H1 (cell line): Measurements from ENCODE around the gene PSME2. TPM values are rescaled to one million over a fixed set of nuclear protein-coding genes. Genes with fewer than 3 reads are reported as not detected.

ENCODE experiments used
- CTCF ChIA-PET: fragments of 300-600 bp; sonication (Branson Sonifier 250); formaldehyde crosslinking; loops from one replicate; lab custom pipeline; 2021; ENCODE audit not compliant: partially characterized antibody; lab: Charles Lee
- POLR2A ChIA-PET: fragments of 300-600 bp; sonication (Branson Sonifier 250); formaldehyde crosslinking; loops from one replicate; lab custom pipeline; 2021; ENCODE audit warnings: inconsistent platforms; ENCODE audit not compliant: partially characterized antibody; lab: Charles Lee
- DNase-seq, 2 experiments: peaks; one replicate each; pipeline versions ENCODE4 v3.0.0 to v3.0.0-alpha.2; 2010 to 2022; ENCODE audit warnings: low spot score in 2 of 2, low read depth in 1 of 2, mixed read lengths in 1 of 2
- FAIRE-seq: peaks from 2 replicates; lab custom pipeline; 2011; peaks lifted over from hg19 to GRCh38; lab: Jason Lieb, UNC
- H2AFZ ChIP-seq: 2 replicates; pipeline ENCODE4 v1.8.1; 2012; ENCODE audit warnings: low read length, inconsistent platforms
- H2AK5ac ChIP-seq: 2 replicates; pipeline ENCODE4 v1.6.1; 2013; ENCODE audit warnings: low read depth, low read length
- H2BK120ac ChIP-seq: replicated peaks from 2 replicates; pipeline ENCODE3; 2013; ENCODE audit warnings: low read depth, low read length, inconsistent platforms
- H2BK12ac ChIP-seq: 2 replicates; pipeline ENCODE4 v1.6.1; 2013; ENCODE audit warnings: low read depth, low read length
- H2BK15ac ChIP-seq: 2 replicates; pipeline ENCODE4 v1.6.1; 2013; ENCODE audit warnings: low read length
- H2BK20ac ChIP-seq: 2 replicates; pipeline ENCODE4 v1.6.1; 2013; ENCODE audit warnings: low read length
- H2BK5ac ChIP-seq: 2 replicates; pipeline ENCODE4 v1.6.1; 2013; ENCODE audit warnings: low read depth, low read length
- H3K14ac ChIP-seq: 2 replicates; pipeline ENCODE4 v1.6.1; 2013; ENCODE audit warnings: inconsistent platforms; ENCODE audit not compliant: insufficient read length
- H3K18ac ChIP-seq: 2 replicates; pipeline ENCODE4 v1.6.1; 2013; ENCODE audit warnings: low read length; ENCODE audit errors: extremely low read depth
- H3K23ac ChIP-seq: 2 replicates; pipeline ENCODE4 v1.6.1; 2013; ENCODE audit warnings: inconsistent platforms; ENCODE audit not compliant: insufficient read length
- H3K23me2 ChIP-seq: 2 replicates; pipeline ENCODE4 v1.6.1; 2013; ENCODE audit warnings: low read depth, low read length
- H3K27ac ChIP-seq: 2 replicates; pipeline ENCODE4 v1.6.1; 2011; ENCODE audit warnings: low read depth, low read length, inconsistent platforms
- H3K27me3 ChIP-seq, 4 experiments: replicated peaks in 1 of 4; 1 replicate in 1 of 4; 2 replicates in 3 of 4; pipeline versions ENCODE4 v1.6.1 to v1.8.1; 2011 to 2013; ENCODE audit warnings: low read length in 3 of 4, mild to moderate bottlenecking in 3 of 4, inconsistent platforms in 2 of 4, mixed read lengths in 2 of 4, moderate library complexity in 1 of 4; ENCODE audit not compliant: control insufficient read depth in 3 of 4, insufficient read depth in 3 of 4; ENCODE audit errors: extremely low read depth in 1 of 4
- H3K36me3 ChIP-seq, 4 experiments: 2 replicates each; pipeline versions ENCODE4 v1.6.1 to v1.8.1; 2011 to 2013; ENCODE audit warnings: mild to moderate bottlenecking in 4 of 4, low read length in 3 of 4, moderate library complexity in 2 of 4, control low read depth in 1 of 4, inconsistent platforms in 1 of 4; ENCODE audit not compliant: insufficient read depth in 4 of 4, control insufficient read depth in 2 of 4
- H3K4ac ChIP-seq: replicated peaks from 2 replicates; pipeline ENCODE3; 2013; ENCODE audit warnings: low read length, low read depth, mixed read lengths, inconsistent platforms; ENCODE audit not compliant: insufficient read length
- H3K4me1 ChIP-seq, 4 experiments: replicated peaks in 1 of 4; 1 replicate in 1 of 4; 2 replicates in 3 of 4; pipeline versions ENCODE4 v1.6.1 to v1.8.1; 2011 to 2013; ENCODE audit warnings: low read length in 3 of 4, inconsistent platforms in 2 of 4, mixed read lengths in 1 of 4; ENCODE audit not compliant: insufficient read depth in 4 of 4, control insufficient read depth in 3 of 4
- H3K4me2 ChIP-seq, 2 experiments: 2 replicates each; pipeline versions ENCODE4 v1.6.1 to v1.8.1; 2011 to 2013; ENCODE audit warnings: low read depth in 2 of 2, low read length in 2 of 2, control low read depth in 1 of 2, inconsistent platforms in 1 of 2, mild to moderate bottlenecking in 1 of 2; ENCODE audit not compliant: insufficient read depth in 1 of 2
- H3K4me3 ChIP-seq, 4 experiments: fragments of 200-600, 300-600 bp in 1 of 4; sonication (generic), shearing (Covaris generic), sonication (Bioruptor Twin) in 1 of 4; 2 replicates each; pipeline versions ENCODE4 v1.5.1 to v1.8.1; 2011 to 2016; ENCODE audit warnings: low read length in 4 of 4, low read depth in 3 of 4, control low read depth in 2 of 4, inconsistent platforms in 2 of 4, mild to moderate bottlenecking in 2 of 4, mixed read lengths in 1 of 4, moderate library complexity in 1 of 4; ENCODE audit not compliant: insufficient read depth in 2 of 4; ENCODE audit errors: extremely low read depth in 1 of 4
- H3K56ac ChIP-seq: replicated peaks from 2 replicates; pipeline ENCODE3; 2013; ENCODE audit warnings: low read depth, mild to moderate bottlenecking, mixed read lengths, low read length, inconsistent platforms; ENCODE audit not compliant: insufficient read length
- H3K79me1 ChIP-seq: 2 replicates; pipeline ENCODE4 v1.6.1; 2013; ENCODE audit warnings: low read depth, low read length, control low read depth
- H3K79me2 ChIP-seq, 2 experiments: 2 replicates each; pipeline versions ENCODE4 v1.6.1 to v1.8.1; 2012 to 2013; ENCODE audit warnings: low read length in 2 of 2, mild to moderate bottlenecking in 2 of 2, inconsistent platforms in 1 of 2; ENCODE audit not compliant: insufficient read depth in 2 of 2, control insufficient read depth in 1 of 2
- H3K9ac ChIP-seq, 4 experiments: replicated peaks in 1 of 4; 1 replicate in 1 of 4; 2 replicates in 3 of 4; pipeline versions ENCODE4 v1.6.1 to v1.8.1; 2011 to 2013; ENCODE audit warnings: low read depth in 3 of 4, low read length in 3 of 4, control low read depth in 2 of 4, mild to moderate bottlenecking in 2 of 4, moderate library complexity in 2 of 4, inconsistent platforms in 1 of 4; ENCODE audit errors: extremely low read depth in 1 of 4
- H3K9me3 ChIP-seq, 2 experiments: 2 replicates each; pipeline versions ENCODE4 v1.6.1 to v1.8.1; 2012 to 2013; ENCODE audit warnings: mild to moderate bottlenecking in 2 of 2, moderate library complexity in 2 of 2, control low read depth in 1 of 2, inconsistent platforms in 1 of 2, low read depth in 1 of 2, low read length in 1 of 2, mixed read lengths in 1 of 2; ENCODE audit not compliant: insufficient read depth in 2 of 2
- H4K20me1 ChIP-seq, 2 experiments: replicated peaks in 1 of 2; 2 replicates each; pipeline versions ENCODE3 to v1.8.1; 2011 to 2013; ENCODE audit warnings: inconsistent platforms in 2 of 2, low read length in 2 of 2, mild to moderate bottlenecking in 1 of 2; ENCODE audit not compliant: insufficient read depth in 2 of 2, control insufficient read depth in 1 of 2
- H4K5ac ChIP-seq: 2 replicates; pipeline ENCODE4 v1.6.1; 2013; ENCODE audit warnings: low read length, low read depth, mixed read lengths, inconsistent platforms; ENCODE audit not compliant: insufficient read length
- H4K8ac ChIP-seq: 2 replicates; pipeline ENCODE4 v1.8.0; 2013; ENCODE audit warnings: mild to moderate bottlenecking, moderate library complexity, low read length, inconsistent platforms; ENCODE audit not compliant: insufficient read depth; ENCODE audit errors: extremely low read depth
- H4K91ac ChIP-seq: replicated peaks from 2 replicates; pipeline ENCODE3; 2013; ENCODE audit warnings: low read length, mixed read lengths, inconsistent platforms; ENCODE audit not compliant: insufficient read length
- CBX8 ChIP-seq: fragments of 300-800, 300-1000 bp; sonication (generic); IDR thresholded peaks from 2 replicates; pipeline ENCODE4 v1.7.1; 2016; ENCODE audit warnings: low read depth, low read length, borderline replicate concordance
- SUZ12 ChIP-seq: fragments of 200-600 bp; sonication (generic); IDR thresholded peaks from 2 replicates; pipeline ENCODE4 v1.6.1; 2012; ENCODE audit warnings: mild to moderate bottlenecking, inconsistent platforms, low read length, moderate library complexity, mixed read lengths
- WGBS, 2 experiments: shearing (Covaris generic) in 1 of 2; methylation state at CpG; one replicate each; pipeline versions ENCODE4 v1.1.6 to v1.1.7; 2013 to 2015; ENCODE audit warnings: low lambda C conversion rate in 2 of 2, mixed read lengths in 2 of 2, inconsistent platforms in 1 of 2, low coverage in 1 of 2, missing lambda C conversion rate in 1 of 2; ENCODE audit not compliant: insufficient replicate concordance in 2 of 2, insufficient coverage in 1 of 2, insufficient read length in 1 of 2; ENCODE audit errors: extremely low coverage in 1 of 2, missing lambda C conversion rate in 1 of 2; 5-methylcytosine and 5-hydroxymethylcytosine counted together
- polyA plus RNA-seq, 7 experiments: library from polyadenylated mRNA; depleted of rRNA in 3 of 7; stranded (reverse) in 5 of 7; unstranded in 2 of 7; fragments of >200 nt in 5 of 7; fragments of 200-250 nt in 2 of 7; gene quantifications; 1 replicate in 5 of 7; 2 replicates in 1 of 7; 4 replicates in 1 of 7; pipeline versions ENCODE4 v1.2.1 to v1.2.3, GENCODE V29; 2011 to 2013; ENCODE audit warnings: missing spikeins in 2 of 7, mixed read lengths in 2 of 7
- total RNA-seq: library from RNA; stranded (reverse); fragmentation: NEBNext Ultra II Directional; extraction: Animal tissue kit (Norgen Biotek cat#: 25700); gene quantifications from 2 replicates; pipeline ENCODE4 v1.2.1, GENCODE V29; 2021

PSME2 gene
- total and polyA plus RNA-seq, 2 of the 8 experiments (the other 6 are each of a cell fraction or from before 2014, with no cell fraction given) = 71.8 to 111 TPM

DNA sequence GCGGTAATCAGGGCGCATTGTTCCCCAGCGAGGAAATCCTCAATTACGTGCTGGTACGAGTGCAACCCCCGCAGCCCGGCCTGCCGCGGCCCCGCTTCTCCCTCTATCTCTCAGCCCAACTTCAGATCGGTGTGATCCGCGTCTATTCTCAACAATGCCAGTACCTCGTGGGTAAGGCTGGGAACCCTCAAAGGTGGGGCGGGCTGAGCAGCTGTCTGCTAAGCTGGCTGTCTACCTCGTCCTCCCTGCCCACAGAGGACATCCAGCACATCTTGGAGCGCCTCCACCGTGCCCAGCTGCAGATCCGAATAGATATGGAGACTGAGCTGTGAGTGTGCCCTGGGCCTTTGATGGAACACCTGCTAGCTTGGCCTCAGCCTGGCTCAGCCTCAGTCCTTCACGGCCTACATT is 26.5 kb upstream of the PSME2 start:
- H2BK20ac ChIP-seq = no peak overlapping the region
- no peak overlapping the region for H2AFZ ChIP-seq
- H3K79me1 ChIP-seq = no peaks in the 10 kb centered on the region
- peak overlapping the region; percentile 75 to 96 for H3K4me2 ChIP-seq
- no peak overlapping the region for H3K4ac ChIP-seq
- H2BK120ac ChIP-seq = no peak overlapping the region
- peaks cover 0 to 3% of the 10 kb centered on the region in 2 experiments for H4K20me1 ChIP-seq
- H3K18ac ChIP-seq = no peak overlapping the region
- H3K9ac ChIP-seq = peak overlapping the region in 1 of 4 experiments; percentile 37; a peak in 2 of 7 replicates
- peaks cover 5% of the 10 kb centered on the region; the same call in 1 of the 2 replicates for H3K23me2 ChIP-seq
- no peaks in the 10 kb centered on the region for H3K79me2 ChIP-seq
- DNase-seq = no peak
- H3K4me3 ChIP-seq = peak overlapping the region; percentile 62 to 77 (median 71); a peak in 7 of 8 replicates
- H2BK12ac ChIP-seq = peak overlapping the region; percentile 55; the same call in 1 of the 2 replicates
- H3K56ac ChIP-seq = no peak overlapping the region
- no peak overlapping the region for H3K23ac ChIP-seq
- no peaks in the 10 kb centered on the region for H3K9me3 ChIP-seq
- H2AK5ac ChIP-seq = no peak overlapping the region
- TF ChIP-seq SUZ12 (no peak), CBX8 (no peak)
- no peak for FAIRE-seq
- H3K36me3 ChIP-seq = peaks cover 0 to 4% (median 0%) of the 10 kb centered on the region in 4 experiments; a peak in 3 of 8 replicates
- peaks cover 0 to 9% (median 7%) of the 10 kb centered on the region in 4 experiments; a peak in 4 of 7 replicates for H3K4me1 ChIP-seq
- no peak overlapping the region for H3K14ac ChIP-seq
- no peak overlapping the region for H4K91ac ChIP-seq
- no peaks in the 10 kb centered on the region for H3K27me3 ChIP-seq
- no peak overlapping the region for H3K27ac ChIP-seq
- H2BK5ac ChIP-seq = no peak overlapping the region
- H2BK15ac ChIP-seq = no peak overlapping the region
- H4K8ac ChIP-seq = peak overlapping the region; percentile 59; the same call in 1 of the 2 replicates
- CTCF ChIA-PET = interaction anchor here (0.9 to 1.5 kb wide), 4 partner anchors 10 to 135 kb away, joined by 3 to 5 read pairs (median 4); partner anchors contain the start of genes CIDEB and IRF9
- POLR2A ChIA-PET = interaction anchor here (0.8 to 10.7 kb wide), 14 partner anchors 8 to 161 kb away, joined by 3 to 158 read pairs (median 5); partner anchors contain the start of genes CARMIL3, CHMP4A, IPO4 and IRF9
- WGBS, 2 experiments = 71% methylated on average over 20 of the region's 20 CpGs; no CpG with 5 or more reads in 1 of the 2 experiments
- H4K5ac ChIP-seq = no peak overlapping the region
